ENCODE measurements around the gene RGS8.

RGS8 gene

GRCh38 chr1:182650678-182651338 lies 33.6 kb downstream of the RGS8 start:
- H3K4me3 Mint-ChIP-seq, result no peak overlapping the region
- no peaks in the 10 kb centered on the region for H3K4me1 Mint-ChIP-seq
- H3K27ac Mint-ChIP-seq, result peak overlapping the region in 1 of 3 experiments; percentile 24
- TF ChIP-seq, protein P1, sequence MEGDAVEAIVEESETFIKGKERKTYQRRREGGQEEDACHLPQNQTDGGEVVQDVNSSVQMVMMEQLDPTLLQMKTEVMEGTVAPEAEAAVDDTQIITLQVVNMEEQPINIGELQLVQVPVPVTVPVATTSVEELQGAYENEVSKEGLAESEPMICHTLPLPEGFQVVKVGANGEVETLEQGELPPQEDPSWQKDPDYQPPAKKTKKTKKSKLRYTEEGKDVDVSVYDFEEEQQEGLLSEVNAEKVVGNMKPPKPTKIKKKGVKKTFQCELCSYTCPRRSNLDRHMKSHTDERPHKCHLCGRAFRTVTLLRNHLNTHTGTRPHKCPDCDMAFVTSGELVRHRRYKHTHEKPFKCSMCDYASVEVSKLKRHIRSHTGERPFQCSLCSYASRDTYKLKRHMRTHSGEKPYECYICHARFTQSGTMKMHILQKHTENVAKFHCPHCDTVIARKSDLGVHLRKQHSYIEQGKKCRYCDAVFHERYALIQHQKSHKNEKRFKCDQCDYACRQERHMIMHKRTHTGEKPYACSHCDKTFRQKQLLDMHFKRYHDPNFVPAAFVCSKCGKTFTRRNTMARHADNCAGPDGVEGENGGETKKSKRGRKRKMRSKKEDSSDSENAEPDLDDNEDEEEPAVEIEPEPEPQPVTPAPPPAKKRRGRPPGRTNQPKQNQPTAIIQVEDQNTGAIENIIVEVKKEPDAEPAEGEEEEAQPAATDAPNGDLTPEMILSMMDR (IDR thresholded peaks at IDR 0.05; ENCODE audit: unreplicated experiment in 3 of 3), result no peak
- H3K36me3 Mint-ChIP-seq (ENCODE audit: low read depth), result no peaks in the 10 kb centered on the region
- no peaks in the 10 kb centered on the region for H3K9me3 Mint-ChIP-seq
- H3K27me3 Mint-ChIP-seq (ENCODE audit: low read depth), result no peaks in the 10 kb centered on the region

DNA sequence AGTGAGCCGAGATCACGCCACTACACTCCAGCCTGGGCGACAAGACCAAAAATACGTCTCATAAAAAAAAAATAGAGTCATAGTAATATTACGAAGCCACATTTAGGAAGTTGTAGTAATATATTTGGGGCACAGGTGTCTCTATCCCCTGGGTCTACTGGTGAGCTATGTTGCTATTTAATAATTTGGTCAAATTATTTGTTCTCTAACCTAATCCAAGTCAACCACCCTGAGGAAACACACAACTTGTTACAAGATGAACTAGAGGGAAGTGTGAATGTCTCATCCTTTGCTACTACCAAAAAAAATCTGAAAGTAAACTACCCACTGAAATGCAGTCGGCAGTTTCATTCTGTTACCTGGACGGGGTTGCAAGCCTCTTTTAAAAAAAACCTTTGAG lies 35.3 kb downstream of the RGS8 start:
- Mint-ChIP-seq H3K4me1 (peaks cover 8% of the 10 kb centered on the region), H3K36me3 (ENCODE audit: low read depth) (no peaks in the 10 kb centered on the region), H3K9me3 (no peaks in the 10 kb centered on the region), H3K27ac (no peak overlapping the region), H3K27me3 (ENCODE audit: low read depth) (peaks cover 3% of the 10 kb centered on the region), H3K4me3 (no peak overlapping the region)
- TF ChIP-seq, protein P1 (IDR thresholded peaks at IDR 0.05; ENCODE audit: unreplicated experiment in 3 of 3), result no peak

DNA sequence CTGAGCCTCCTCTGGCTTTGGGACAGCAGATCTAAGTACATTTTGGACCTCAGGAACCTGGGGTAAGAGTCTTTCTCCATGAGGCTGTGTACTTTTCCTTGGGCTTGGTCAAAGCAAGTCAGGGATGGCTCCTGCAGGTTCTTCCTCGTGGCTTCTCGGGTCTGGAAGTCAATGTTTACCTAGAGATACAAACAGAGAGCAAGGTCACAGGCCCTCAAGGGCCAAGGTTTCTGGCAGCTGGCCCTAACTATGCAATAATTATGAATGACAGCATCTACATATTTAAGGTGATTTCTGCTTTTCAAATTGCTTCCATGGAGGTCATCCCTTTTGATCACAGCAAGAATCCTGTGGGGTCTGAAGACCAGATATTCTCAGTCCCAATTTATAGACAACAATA lies 37.6 kb downstream of the RGS8 start:
- Mint-ChIP-seq H3K27ac (no peak overlapping the region), H3K36me3 (ENCODE audit: low read depth) (no peaks in the 10 kb centered on the region)

GRCh38 chr1:182644886-182645285 lies 39.5 kb downstream of the RGS8 start:
- Mint-ChIP-seq H3K4me1 (peaks cover 8% of the 10 kb centered on the region), H3K4me3 (no peak overlapping the region), H3K27ac (peak overlapping the region in 2 of 3 experiments; percentile 12 to 40), H3K27me3 (ENCODE audit: low read depth) (peaks cover 3% of the 10 kb centered on the region), H3K9me3 (no peaks in the 10 kb centered on the region), H3K36me3 (ENCODE audit: low read depth) (no peaks in the 10 kb centered on the region)
- TF ChIP-seq, protein P1 (IDR thresholded peaks at IDR 0.05; ENCODE audit: unreplicated experiment in 3 of 3), result no peak

More for the DNA sequence above, 37.6 kb downstream of the RGS8 start:
- TF ChIP-seq, protein P1 (IDR thresholded peaks at IDR 0.05; ENCODE audit: unreplicated experiment in 3 of 3), result no peak
- no peak overlapping the region for H3K4me3 Mint-ChIP-seq
- peaks cover 8% of the 10 kb centered on the region for H3K4me1 Mint-ChIP-seq
- peaks cover 3% of the 10 kb centered on the region for H3K27me3 Mint-ChIP-seq (ENCODE audit: low read depth)
- no peaks in the 10 kb centered on the region for H3K9me3 Mint-ChIP-seq

GRCh38 chr1:182643699-182644098 lies 40.7 kb downstream of the RGS8 start:
- H3K36me3 Mint-ChIP-seq (ENCODE audit: low read depth), result no peaks in the 10 kb centered on the region
- peaks cover 8% of the 10 kb centered on the region for H3K4me1 Mint-ChIP-seq

More at GRCh38 chr1:182643699-182644098, 40.7 kb downstream of the RGS8 start:
- H3K9me3 Mint-ChIP-seq, result no peaks in the 10 kb centered on the region
- no peak overlapping the region for H3K4me3 Mint-ChIP-seq
- TF ChIP-seq, protein P1 (IDR thresholded peaks at IDR 0.05; ENCODE audit: unreplicated experiment in 3 of 3), result no peak
- H3K27me3 Mint-ChIP-seq (ENCODE audit: low read depth), result peaks cover 3% of the 10 kb centered on the region
- H3K27ac Mint-ChIP-seq, result no peak overlapping the region
